HG03571 (cell line): ENCODE data around the gene EPAS1.
"Not testable (repeated sequence)": the region's sequence is repeated elsewhere in the genome, so short reads cannot be mapped to it uniquely, and the experiment has no call there.

Experiments used
- ATAC-seq: cut with Tn5 transposase; IDR thresholded peaks from one replicate; pipeline ENCODE4 v1.9.1; 2021; ENCODE audit not compliant: unreplicated experiment

Gene EPAS1

DNA sequence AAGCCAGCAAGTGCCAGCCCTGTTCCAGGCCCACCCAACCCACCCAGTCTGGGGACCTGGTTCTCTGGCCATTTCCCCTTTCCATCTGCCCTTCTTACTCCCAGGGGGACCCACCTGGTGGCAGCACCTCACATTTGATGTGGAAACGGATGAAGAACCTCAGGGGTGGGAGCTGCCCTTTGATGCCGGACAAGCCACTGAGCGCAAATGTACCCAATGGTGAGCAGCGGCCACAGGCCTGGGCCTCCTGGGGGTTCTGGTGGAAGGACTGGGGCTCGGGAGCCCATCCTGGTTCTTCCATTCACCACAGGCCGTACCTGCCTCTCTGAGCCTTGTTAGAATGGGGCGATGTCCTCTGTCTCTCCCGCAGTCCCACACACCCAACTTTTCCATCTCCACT lies 84.7 kb downstream of the EPAS1 start:
- ATAC-seq: no peak

DNA sequence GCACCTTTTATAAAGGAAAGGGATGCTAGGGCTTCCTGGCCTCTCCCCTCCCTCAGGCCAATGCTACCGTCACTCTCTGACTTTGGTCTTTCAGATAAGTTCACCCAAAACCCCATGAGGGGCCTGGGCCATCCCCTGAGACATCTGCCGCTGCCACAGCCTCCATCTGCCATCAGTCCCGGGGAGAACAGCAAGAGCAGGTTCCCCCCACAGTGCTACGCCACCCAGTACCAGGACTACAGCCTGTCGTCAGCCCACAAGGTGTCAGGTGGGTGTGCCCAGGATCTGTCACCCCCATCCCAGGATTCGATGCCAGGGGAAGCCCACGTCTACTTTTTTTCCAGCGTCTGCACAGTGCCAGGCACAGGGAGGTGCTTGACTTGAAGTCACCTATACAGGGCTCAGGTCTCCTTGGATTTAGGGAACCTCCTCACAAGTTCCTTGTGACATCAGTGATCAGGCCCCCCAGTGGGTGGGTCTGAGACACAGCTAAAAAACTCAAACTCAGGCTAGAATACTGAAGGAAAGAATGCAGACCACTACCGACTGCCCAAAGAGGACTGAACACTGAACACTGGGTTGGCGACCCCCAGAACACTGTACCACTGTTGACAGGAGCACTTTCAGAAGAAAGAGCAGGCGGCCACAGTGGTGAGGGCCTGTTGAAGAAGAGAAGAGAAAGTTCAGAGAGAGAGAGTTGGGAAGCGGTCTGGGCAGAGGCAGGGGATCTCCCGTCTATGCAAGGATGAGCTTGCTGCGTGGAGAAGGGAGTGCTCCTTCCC lies 85.3 kb downstream of the EPAS1 start:
- no peak for ATAC-seq

DNA sequence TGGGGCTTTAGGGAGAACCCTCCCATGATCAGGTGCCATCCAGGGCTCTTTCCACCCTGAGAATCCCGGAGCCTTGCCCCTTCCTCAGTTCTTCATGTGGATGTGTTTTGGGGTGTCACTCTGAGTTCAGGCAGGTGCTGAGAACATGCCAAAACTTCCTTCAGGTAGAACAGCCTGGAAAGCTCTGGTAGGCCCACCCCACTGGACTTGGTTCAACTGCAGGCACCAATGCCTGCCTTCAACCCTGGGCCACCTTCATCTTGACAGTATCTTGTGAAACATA lies 85.8 kb downstream of the EPAS1 start:
- ATAC-seq: no peak

DNA sequence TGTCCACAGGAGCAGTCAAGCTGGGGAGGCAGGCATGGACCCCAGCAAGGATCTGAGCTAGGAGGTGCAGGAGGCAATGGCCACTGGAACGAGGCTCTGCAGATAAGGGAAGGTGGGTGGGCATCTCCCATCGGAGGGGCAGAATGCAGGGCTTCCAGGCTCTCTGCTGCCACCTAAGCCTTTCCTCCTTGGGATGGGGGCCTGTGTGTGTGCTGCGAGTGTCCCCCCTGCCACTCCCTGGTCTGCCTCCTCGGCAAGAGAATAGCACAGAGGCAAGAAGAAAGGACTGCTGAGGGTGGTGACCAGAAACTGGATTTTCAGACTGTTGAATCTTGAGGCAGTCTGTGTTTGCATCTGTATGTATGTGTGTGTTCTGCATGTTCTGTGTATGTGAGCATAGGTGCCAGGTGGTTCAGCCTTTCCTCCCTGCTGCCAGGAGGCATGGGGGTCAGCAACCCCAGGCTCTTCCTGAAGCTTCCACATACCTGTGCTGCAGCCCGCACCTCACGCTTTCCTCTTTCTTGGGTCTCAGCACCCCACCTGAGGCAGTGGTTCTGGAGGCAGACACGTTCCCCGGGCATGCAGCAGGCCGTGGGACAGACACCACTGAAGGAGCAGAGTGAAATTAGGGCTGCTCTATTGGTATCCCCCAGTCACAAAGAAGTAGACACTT lies 86.7 kb downstream of the EPAS1 start:
- no peak for ATAC-seq

DNA sequence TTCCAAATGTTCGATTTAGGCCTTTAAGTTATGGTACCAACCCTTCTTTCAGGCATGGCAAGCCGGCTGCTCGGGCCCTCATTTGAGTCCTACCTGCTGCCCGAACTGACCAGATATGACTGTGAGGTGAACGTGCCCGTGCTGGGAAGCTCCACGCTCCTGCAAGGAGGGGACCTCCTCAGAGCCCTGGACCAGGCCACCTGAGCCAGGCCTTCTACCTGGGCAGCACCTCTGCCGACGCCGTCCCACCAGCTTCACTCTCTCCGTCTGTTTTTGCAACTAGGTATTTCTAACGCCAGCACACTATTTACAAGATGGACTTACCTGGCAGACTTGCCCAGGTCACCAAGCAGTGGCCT lies 87.2 kb downstream of the EPAS1 start:
- no peak for ATAC-seq

DNA sequence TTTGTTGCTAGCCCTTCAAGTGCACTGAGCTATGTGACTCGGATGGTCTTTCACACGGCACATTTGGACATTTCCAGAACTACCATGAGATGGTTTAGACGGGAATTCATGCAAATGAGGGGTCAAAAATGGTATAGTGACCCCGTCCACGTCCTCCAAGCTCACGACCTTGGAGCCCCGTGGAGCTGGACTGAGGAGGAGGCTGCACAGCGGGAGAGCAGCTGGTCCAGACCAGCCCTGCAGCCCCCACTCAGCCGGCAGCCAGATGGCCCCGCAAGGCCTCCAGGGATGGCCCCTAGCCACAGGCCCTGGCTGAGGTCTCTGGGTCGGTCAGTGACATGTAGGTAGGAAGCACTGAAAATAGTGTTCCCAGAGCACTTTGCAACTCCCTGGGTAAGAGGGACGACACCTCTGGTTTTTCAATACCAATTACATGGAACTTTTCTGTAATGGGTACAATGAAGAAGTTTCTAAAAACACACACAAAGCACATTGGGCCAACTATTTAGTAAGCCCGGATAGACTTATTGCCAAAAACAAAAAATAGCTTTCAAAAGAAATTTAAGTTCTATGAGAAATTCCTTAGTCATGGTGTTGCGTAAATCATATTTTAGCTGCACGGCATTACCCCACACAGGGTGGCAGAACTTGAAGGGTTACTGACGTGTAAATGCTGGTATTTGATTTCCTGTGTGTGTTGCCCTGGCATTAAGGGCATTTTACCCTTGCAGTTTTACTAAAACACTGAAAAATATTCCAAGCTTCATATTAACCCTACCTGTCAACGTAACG lies 88.8 kb downstream of the EPAS1 start:
- no peak for ATAC-seq

DNA sequence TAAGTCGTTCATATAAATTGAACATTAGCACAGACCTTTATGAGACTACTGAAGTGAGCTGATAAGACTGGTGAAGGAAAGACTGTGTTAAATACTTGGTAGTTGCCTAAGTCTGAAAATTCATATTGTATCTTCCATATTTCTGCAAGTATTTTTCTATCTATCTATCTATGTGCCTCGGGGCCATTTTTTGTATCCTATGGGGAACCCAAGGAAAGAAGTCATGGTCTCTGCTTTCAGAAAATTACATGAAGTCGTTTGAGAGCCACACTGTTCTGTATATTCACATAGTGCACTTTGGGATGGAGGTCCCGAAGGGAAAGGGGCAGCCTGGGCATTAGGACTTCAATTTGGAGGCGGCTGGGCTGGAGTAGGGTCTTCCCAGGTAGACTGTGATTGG lies 89.6 kb downstream of the EPAS1 start:
- no peak for ATAC-seq

DNA sequence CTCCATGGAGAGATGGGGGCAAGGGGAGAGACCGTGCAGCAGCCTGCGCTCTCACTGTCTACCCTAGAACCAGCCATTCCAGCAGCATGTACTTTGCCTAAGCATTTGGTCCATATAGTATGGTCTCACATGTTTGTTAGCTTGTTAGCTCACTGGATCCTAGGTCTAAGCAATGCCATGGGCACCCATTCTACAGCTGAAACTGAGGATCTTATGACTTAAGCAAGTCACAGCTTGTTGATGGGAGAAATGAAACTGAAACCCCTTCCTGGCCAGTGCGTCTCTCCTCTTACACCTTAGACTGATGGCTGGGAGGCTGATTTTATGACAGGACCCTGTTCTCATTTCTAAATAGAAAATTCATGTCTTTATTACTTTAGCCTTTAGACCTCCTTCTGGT lies 90.1 kb downstream of the EPAS1 start:
- no peak for ATAC-seq

DNA sequence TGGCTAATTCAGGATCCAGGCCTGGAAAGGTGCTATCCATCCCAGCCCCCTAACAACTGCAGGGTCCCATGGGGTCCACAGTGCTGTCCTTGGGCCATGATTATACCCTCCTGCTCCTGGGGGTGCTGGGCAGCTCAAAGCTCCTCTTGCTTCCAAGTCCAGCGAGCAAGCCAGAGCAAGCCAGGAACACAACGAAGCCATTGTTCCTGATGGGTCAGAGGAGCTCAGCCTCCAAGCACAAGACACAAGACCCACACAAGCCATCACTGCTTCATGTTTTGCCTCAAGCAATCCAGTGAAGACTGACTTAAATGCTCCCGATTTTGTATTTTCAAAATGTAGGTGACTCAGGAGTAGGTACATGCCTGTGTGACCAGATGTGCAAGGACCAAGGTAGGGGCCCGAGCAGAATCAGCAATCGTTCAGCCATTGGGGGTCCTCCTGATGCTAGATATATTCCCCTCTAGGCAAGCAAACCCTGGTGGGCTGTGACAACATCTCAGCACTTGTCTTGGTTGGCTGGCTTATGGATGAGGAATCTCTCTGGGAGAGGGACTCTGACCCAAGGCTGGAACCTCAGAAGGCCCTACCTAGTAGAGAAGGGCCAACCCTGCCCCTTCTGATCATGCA lies 90.8 kb downstream of the EPAS1 start:
- no peak for ATAC-seq

DNA sequence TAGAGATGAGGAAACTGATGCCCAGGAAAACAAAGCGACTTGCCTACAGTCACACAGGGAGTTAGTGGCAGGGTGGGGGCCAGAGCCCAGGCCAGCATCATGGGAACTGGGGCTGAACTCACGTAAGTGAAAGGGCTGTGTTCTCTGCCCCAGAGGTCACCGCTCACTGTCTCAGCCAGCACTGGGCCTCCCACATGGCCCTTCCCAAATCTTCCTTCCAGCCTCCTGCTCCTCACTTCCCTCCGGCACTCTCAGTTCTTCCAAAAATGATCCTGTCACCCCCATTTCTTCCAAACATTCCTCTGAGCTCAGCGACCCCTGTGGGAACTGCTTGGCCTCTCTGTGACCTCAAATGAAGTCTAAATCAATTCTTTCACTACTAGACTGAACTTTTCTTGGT lies 91.7 kb downstream of the EPAS1 start:
- ATAC-seq: no peak

DNA sequence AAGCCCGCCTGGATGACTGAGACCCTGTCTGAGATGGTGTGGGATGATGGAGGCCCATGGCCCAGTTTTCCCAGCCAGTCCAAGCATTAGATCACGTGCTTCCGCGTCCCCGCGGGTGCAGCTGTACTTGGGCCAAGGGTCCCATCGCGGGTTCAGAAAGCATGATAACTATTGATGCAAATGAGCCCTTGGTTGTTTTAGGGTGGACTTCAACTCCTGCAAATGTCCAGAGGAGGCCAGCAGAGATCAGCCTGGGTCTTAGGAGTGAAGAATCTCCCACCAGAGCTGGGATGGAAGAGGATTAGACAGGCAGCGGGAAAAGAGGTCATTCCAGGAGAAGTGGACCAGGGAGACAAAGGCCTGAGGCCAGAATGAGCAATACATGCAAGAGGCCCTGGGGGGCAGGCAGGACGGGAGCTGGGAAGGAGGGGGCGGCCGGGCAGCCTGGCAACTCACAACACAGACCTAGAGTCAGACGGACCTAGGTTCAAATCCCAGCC lies 92.3 kb downstream of the EPAS1 start:
- no peak for ATAC-seq

DNA sequence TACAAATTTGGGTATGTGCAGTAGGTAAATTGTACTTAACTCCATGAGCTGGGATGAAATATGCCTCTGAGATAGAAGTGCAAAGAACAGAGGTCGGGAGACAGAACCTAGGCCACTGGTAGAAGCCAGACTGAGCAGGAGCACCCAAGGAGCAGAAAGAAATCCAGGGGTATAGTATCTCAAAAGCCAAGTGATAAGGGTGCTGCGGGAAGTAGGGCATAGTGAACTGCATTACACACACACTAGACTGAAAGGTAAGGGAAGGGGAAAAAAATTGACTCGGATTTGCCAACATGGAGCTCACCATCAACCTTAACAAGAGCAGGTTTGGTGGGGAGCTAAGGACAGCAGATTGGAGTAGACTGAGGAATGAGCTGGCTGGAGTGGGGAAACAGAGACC lies 92.8 kb downstream of the EPAS1 start:
- ATAC-seq: no peak

DNA sequence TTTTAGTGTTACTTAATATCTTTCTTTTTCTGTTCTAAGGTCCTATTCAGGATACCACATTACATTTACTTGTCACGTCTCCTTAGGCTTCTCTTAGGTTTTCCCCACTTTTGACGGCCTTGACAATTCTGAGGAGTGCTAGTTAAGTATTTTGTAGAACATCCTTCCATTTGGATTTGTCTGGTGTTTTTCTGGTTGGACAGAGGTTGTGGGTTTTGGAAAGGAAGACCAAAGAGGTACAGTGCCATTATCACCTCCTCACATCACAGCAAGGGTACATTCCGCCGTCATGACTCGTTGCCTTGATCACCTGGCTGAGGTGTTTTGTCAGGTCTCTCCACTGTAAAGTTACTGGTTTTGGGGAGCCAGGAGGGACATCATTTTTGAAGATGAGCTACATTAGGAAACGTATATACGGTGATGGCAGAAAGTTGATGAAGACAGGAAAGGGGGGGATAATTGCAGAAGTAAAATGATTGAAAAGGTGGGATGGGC lies 93.7 kb downstream of the EPAS1 start:
- ATAC-seq: no peak

DNA sequence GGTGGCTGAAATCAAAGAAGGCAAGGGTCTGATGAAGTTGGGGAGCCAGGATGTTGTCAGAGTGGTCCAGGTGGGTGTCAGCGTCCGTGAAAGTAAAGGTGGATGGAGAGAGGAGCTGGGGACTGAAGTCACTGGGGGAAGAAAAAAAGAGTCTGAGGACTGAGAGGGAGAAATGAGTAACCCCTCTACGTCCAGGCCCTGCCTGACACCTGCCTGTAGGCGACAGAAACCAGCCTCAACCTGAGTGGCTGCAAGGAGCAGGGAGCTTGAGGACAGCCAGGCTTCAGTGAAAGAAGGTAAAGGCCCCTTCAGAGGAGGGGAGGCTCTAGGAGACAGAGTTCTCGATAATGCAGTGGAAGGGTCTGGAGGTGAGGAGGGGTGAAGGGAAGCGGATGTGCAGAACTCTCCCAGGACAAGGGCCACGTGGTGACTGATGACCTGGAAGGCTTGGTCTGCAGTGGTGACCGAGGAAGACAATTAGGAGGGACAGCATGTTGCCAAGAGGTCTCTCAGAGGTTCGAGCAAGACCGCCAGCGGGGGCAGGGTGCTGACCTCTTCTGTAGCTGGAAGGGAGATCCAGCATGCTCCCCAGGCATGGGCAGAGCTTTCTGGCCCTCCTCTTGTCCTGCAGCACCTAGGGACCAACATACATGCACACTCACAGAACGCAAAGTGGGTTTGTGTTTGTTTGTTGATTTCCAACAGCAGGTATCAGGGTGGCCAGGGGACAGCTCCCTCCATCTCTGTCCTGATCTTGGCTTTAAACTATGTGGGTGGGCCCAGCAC lies 95.5 kb downstream of the EPAS1 start:
- ATAC-seq: no peak

DNA sequence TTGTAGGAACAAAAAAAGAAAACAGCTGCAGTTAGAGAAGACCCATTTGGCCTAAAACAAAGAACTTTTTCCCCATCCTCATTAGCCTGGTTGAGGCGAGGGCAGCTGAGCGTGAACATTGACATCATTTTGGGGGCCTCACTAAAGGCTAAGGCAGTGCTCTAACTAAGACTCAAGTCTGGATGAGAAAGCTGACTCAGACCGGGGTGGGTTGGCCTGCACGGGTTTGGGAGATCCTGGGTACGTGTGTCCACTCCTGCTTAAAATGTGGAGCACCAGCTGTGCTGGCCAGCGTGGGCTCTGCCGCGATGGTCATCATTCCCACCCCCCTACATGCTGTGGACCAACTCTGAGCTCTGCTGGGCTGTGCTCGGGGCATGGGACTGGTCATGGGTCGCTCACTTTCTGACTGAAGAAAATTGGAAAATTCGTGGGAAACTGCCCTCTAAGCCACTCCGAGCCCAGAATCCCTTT lies 96.2 kb downstream of the EPAS1 start:
- no peak for ATAC-seq

DNA sequence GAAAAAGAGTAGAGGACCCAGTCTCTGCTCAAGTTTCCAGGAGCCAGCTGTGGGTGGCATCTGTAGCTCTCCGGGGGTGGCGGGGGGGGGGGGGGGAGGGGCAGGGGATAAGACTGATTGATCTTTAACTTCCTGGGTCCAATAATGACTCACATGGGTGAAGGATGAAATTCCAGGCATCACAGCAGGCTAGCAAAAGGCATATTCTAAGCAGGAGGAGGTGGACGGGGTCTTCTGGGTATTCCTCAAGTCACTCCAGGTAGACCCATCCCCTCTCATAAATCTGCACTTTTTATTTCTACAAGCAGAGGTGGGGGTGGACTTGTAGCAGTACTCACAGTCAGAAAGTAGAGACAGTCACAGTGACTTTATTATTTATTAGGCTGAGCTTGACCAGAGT lies 96.7 kb downstream of the EPAS1 start:
- no peak for ATAC-seq

DNA sequence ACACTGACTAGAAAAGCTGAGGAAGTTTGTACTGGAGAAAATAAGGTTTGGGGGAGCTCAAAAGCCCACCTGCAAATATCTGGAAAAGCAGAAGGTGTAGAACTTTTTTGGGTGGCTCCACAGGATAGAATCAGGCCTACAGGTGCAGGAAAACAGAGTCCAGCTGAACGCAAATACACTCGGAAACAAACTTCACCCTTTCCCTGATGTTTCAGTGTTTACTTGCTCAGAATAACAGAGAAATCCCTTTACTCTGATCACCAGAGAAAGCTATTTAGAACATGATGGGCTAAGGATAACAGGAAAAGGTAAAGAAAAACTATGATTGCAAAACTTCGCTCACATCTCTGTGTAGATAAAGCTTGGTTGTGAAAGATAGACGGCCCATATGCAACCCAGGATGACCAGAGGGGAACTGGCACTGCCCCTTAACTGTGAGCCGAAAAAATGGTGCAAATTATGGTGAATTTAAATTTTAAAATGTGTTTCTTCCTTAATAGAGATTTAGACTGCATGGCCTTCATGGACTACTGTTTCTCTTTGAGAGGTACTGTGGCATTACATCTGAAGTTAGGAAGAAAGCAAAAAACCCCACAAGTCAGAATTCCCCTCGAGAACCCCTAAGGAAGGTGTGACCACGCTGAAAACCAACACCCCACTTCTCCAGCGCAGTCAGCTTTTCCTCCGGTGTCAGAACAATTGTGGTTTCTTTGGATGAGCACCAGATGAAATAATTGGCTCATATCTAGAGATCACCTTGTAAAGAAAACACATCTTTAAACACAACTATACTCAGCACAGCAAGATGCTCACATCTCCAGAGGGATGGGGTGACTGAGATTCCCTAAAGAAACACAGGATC lies 97.7 kb downstream of the EPAS1 start:
- no peak for ATAC-seq

DNA sequence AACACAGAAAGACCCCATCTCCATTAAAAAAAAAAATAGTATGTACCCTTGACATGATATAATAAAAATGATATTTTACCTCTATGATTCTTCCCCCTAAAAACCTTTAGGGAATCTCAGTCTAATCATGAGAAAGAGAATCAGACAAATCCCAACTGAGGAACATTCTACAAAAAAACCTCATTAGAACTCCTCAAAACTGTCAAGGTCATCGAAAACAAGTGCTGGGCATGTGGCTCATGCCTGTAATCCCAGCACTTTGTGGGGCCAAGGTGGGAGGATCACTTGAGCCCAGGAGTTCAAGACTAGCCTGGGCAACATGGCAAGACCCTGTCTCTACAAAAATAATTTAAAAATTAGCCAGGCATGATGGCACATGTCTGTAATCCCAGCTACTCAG lies 98.5 kb downstream of the EPAS1 start:
- not testable (repeated sequence) for ATAC-seq

DNA sequence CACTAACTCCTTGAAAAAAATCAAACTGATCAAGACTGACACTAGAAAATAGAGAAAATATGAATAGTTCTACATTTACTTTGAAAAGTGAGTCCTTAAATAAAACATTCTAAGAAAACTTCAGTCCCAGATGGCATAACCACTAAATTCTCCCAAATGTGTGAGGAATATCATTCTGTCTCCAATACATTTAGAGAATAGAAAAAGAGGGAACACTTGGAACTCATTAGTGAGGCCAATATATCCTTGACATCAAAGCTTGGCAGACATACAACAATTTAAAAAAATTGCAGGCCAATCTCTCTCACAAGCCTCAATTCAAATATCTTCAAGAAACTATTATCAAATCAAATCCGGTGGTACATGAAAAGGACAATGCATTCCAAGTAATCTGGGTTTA lies 102.8 kb downstream of the EPAS1 start:
- ATAC-seq: no peak

DNA sequence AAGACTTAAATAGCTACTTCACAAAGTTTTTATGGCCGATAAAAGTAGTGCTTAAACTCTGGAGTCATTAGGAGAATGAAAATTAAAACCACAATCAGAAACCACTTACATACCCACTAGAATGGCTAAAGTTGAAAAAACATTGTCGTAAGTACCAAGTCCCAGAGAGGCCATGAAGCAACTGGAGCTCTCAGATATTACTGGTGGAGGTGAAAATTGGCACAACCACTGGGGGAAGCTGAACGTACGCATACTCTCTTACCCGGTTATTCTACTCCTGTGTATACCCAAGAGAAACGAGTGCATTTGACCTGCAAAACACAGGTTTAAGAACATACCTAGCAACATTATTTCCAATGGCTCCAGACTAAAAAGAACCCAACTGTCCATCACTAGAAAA lies 105.7 kb downstream of the EPAS1 start:
- ATAC-seq: no peak
